Cardiac muscle cell (in vitro differentiated cells and primary cell): ENCODE measurements around the gene RBBP8NL. TPM values are rescaled to one million over a fixed set of nuclear protein-coding genes. Genes with fewer than 3 reads are reported as not detected.
"Not testable (repeated sequence)": the region's sequence is repeated elsewhere in the genome, so short reads cannot be mapped to it uniquely, and the experiment has no call there.

Experiments
- DNase-seq, 2 donors: peaks; one replicate each; pipeline versions ENCODE4 v3.0.0 to v3.0.0-alpha.2; 2010 to 2017; ENCODE audit warnings: low read depth in 1 of 2, low spot score in 1 of 2
- H3K27ac ChIP-seq: fragments of 200-600 bp; sonication (generic); 2 replicates; pipeline ENCODE4 v1.5.1; 2016
- H3K27me3 ChIP-seq: fragments of 200-600 bp; sonication (generic); 2 replicates; pipeline ENCODE4 v1.6.0; 2016; ENCODE audit warnings: control low read depth
- H3K36me3 ChIP-seq: fragments of 200-600 bp; sonication (generic); 2 replicates; pipeline ENCODE4 v1.5.1; 2016; ENCODE audit warnings: control low read depth
- H3K4me1 ChIP-seq: fragments of 200-600 bp; sonication (generic); 2 replicates; pipeline ENCODE4 v1.8.1; 2017; ENCODE audit warnings: low read depth, mild to moderate bottlenecking, mixed run types
- H3K4me3 ChIP-seq: fragments of 200-600 bp; sonication (generic); 2 replicates; pipeline ENCODE4 v1.5.1; 2016; ENCODE audit warnings: mild to moderate bottlenecking
- H3K9me3 ChIP-seq: fragments of 200-600 bp; sonication (generic); 2 replicates; pipeline ENCODE4 v1.5.1; 2017; ENCODE audit warnings: low read depth, mild to moderate bottlenecking, control low read depth
- CTCF ChIP-seq: IDR thresholded peaks from 2 replicates; pipeline ENCODE4 v1.5.1; 2012; ENCODE audit warnings: low read depth, mild to moderate bottlenecking, low read length
- polyA plus RNA-seq: library from polyadenylated mRNA; unstranded; fragments of >200 nt; fragmentation: Nextera tagmentation; extraction: Ambion mirVana; gene quantifications from 2 replicates; pipeline ENCODE4 v1.2.1, GENCODE V29; 2016
- total RNA-seq: library from RNA; depleted of rRNA; stranded (reverse); fragments of >200 nt; gene quantifications from 2 replicates; pipeline ENCODE4 v1.2.3, GENCODE V29; 2016

Gene RBBP8NL
- total and polyA plus RNA-seq, 2 experiments from 2014 or later = not detected

DNA sequence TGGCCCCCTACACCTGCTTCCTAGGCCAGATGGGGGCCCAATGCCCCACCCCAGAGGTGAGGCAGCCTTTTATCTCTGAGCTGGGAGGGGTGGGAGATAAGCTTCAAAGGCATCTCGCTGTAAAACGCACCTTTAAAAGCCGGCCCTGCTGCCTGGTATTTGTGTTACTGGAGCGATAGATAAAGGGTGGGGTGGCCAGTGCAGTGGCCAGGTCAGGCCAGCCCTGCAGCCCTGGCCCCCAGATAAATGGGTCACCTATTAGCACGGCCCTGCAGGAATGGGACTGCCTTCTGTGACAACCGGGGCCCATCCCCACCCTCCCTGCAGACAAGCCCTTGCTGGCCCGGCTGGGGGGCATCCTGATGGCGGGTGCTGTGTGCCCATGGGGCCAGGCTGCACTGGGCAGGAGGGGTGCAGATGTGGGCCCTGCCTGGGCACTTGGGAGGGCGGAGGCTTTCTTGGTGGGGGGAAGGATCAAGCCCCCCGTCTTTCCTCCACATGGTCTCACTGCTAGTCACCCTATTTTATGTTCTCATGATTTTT, 3.0 kb upstream of the RBBP8NL start:
- no peak for TF ChIP-seq CTCF
- no peaks in the 10 kb centered on the region for H3K9me3 ChIP-seq
- H3K27me3 ChIP-seq = no peaks in the 10 kb centered on the region
- H3K36me3 ChIP-seq = no peaks in the 10 kb centered on the region
- H3K27ac ChIP-seq = no peak overlapping the region
- DNase-seq = no peak
- H3K4me3 ChIP-seq = no peak overlapping the region
- H3K4me1 ChIP-seq = peaks cover 24% of the 10 kb centered on the region

- no peak overlapping the region for H3K27ac ChIP-seq
- no peaks in the 10 kb centered on the region for H3K9me3 ChIP-seq
- TF ChIP-seq CTCF = no peak
- H3K36me3 ChIP-seq = no peaks in the 10 kb centered on the region
- DNase-seq = no peak
- no peak overlapping the region for H3K4me3 ChIP-seq
- H3K4me1 ChIP-seq = peaks cover 24% of the 10 kb centered on the region
- H3K27me3 ChIP-seq = no peaks in the 10 kb centered on the region
Observed at GRCh38 chr20:62429455-62430310, 2.3 kb upstream of the RBBP8NL start.

DNA sequence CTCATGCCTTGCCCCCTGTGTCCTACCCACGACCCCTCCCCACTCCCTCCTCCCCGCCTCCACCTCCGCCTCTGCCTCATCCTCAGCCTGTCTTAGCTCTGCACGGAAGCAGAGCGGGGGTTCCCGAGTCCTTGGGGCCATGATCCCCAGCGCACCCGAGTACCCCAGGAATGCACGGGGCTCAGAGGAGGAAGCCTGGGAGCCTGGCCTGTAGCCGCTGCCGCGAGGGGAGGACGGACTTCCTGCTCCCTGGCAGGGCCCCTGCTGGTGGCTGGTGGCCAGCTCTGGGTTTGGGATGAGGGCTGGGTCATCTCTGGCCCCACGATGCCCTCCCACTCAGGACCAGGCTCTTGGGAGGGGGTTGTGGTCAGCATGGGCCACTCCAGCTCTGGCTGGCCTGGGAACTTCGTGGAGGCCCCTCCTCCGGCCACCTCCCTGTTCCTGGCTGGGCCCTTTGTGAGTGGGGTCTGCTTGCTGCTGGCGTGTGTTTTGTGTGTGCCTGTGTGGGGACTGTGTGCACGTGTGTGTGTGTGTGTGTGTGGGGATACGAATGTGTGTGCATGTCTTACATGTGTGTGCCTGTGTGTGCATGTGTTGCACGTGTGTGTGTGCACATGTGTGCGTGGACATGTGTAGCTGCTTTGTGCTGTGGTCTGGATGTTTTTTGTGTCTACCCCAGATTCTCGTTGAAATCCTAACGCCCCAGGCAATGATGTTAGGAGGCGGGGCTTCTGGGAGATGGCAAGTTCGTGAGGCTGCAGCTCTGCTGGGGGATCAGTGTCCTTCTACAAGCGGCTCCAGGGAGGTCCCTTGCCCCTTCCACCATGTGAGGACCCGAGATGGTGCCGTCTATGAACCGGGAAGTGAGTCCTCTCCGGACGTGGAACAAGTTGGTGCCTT, 1.3 kb upstream of the RBBP8NL start:
- no peak for DNase-seq
- Histone ChIP-seq H3K4me3 (no peak overlapping the region), H3K9me3 (no peaks in the 10 kb centered on the region), H3K27me3 (no peaks in the 10 kb centered on the region), H3K4me1 (peaks cover 18% of the 10 kb centered on the region), H3K36me3 (no peaks in the 10 kb centered on the region), H3K27ac (no peak overlapping the region)
- TF ChIP-seq CTCF = no peak

- no peak for DNase-seq
- Histone ChIP-seq H3K27me3 (no peaks in the 10 kb centered on the region), H3K9me3 (no peaks in the 10 kb centered on the region), H3K36me3 (no peaks in the 10 kb centered on the region), H3K4me3 (no peak overlapping the region), H3K4me1 (peaks cover 16% of the 10 kb centered on the region), H3K27ac (no peak overlapping the region)
- TF ChIP-seq CTCF = no peak
Observed at GRCh38 chr20:62428002-62428372, 648 bp upstream of the RBBP8NL start.

DNA sequence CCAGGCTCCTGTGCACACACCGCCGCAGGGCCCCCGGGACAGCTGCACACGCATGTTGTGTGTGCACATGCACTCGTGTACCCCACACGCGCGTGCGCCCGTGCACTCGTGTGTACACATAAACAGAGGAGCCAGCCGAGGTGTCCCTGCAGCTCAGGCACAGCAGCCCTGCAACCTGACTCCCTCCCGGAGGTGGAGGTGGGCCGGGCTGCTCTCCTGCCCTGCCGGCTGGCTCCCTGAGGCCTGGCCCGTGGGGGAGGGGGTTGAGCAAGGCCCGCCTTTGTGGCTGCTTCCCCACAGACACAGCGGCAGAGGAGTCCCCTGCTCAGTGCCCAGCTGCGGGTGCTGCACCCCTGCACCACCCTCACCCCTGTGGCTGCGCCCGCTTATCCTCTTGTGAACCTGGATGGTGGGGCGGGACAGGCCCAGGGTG, 624 bp downstream of the RBBP8NL start:
- H3K27ac ChIP-seq = no peak overlapping the region
- peak in 1 of 2 donors; percentile 73 for DNase-seq
- no peak overlapping the region for H3K4me3 ChIP-seq

GRCh38 chr20:62426059-62426348, 1.3 kb downstream of the RBBP8NL start:
- not testable (repeated sequence) for H3K9me3 ChIP-seq, H3K27me3 ChIP-seq, H3K27ac ChIP-seq, H3K4me3 ChIP-seq, H3K36me3 ChIP-seq, DNase-seq
- H3K4me1 ChIP-seq = peaks cover 16% of the 10 kb centered on the region

More for the DNA sequence above, 624 bp downstream of the RBBP8NL start:
- no peaks in the 10 kb centered on the region for H3K9me3 ChIP-seq
- H3K27me3 ChIP-seq = no peaks in the 10 kb centered on the region
- H3K4me1 ChIP-seq = peaks cover 16% of the 10 kb centered on the region
- H3K36me3 ChIP-seq = no peaks in the 10 kb centered on the region
- TF ChIP-seq CTCF = no peak
